Measurements from ENCODE around the gene AKT2. TPM values are rescaled to one million over a fixed set of nuclear protein-coding genes. Genes with fewer than 3 reads are reported as not detected.

AKT2 gene
- total and polyA plus RNA-seq, 9 donors, result 78.4 to 160 (median 112) TPM

GRCh38 chr19:40280608-40281221 lies 4.4 kb downstream of the AKT2 start:
- H3K36me3 ChIP-seq, result no peaks in the 10 kb centered on the region
- H3K27me3 ChIP-seq, result no peaks in the 10 kb centered on the region
- no peaks in the 10 kb centered on the region for H3K9me3 ChIP-seq
- intact Hi-C loops (cut with DNase I), result no loop called here
- no peak for TF ChIP-seq EP300 (IDR thresholded peaks at IDR 0.05)
- no peak for TF ChIP-seq POLR2A (IDR thresholded peaks at IDR 0.05)
- TF ChIP-seq CTCF (IDR thresholded peaks at IDR 0.05), result no peak
- H3K27ac ChIP-seq, result peak overlapping the region in 1 of 2 donors; percentile 73
- WGBS, 3 donors, result 49 to 62% (median 50%) methylated on average over 10 of the region's 10 CpGs
- no peak overlapping the region for H3K4me3 ChIP-seq
- H3K4me1 ChIP-seq (ENCODE audit: insufficient read depth), result peaks cover 61% of the 10 kb centered on the region
- DNase-seq, result no peak

- Histone ChIP-seq H3K27me3 (no peaks in the 10 kb centered on the region), H3K4me1 (ENCODE audit: insufficient read depth) (peaks cover 63% of the 10 kb centered on the region), H3K9me3 (no peaks in the 10 kb centered on the region), H3K4me3 (no peak overlapping the region), H3K27ac (peak overlapping the region; percentile 23 to 73), H3K36me3 (no peaks in the 10 kb centered on the region)
- intact Hi-C loops (cut with DNase I), result no loop called here
- TF ChIP-seq POLR2A (IDR thresholded peaks at IDR 0.05), result no peak
- TF ChIP-seq EP300 (IDR thresholded peaks at IDR 0.05), result no peak
- no peak for TF ChIP-seq CTCF (IDR thresholded peaks at IDR 0.05)
- 63 to 73% (median 66%) methylated on average over 17 of the region's 17 CpGs for WGBS, 3 donors
- DNase-seq, result no peak
Measured at GRCh38 chr19:40279761-40280607, 5.2 kb downstream of the AKT2 start.

GRCh38 chr19:40279120-40279551 lies 6.0 kb downstream of the AKT2 start:
- WGBS, 3 donors, result 11 to 30% (median 12%) methylated on average over 15 of the region's 15 CpGs
- Histone ChIP-seq H3K4me1 (ENCODE audit: insufficient read depth) (peaks cover 69% of the 10 kb centered on the region), H3K9me3 (no peaks in the 10 kb centered on the region), H3K27me3 (no peaks in the 10 kb centered on the region), H3K4me3 (peak overlapping the region; percentile 36), H3K36me3 (no peaks in the 10 kb centered on the region), H3K27ac (peak overlapping the region; percentile 23 to 73)
- DNase-seq, result peak; percentile 81 to 89 (median 82)
- no peak for TF ChIP-seq POLR2A (IDR thresholded peaks at IDR 0.05)
- TF ChIP-seq EP300 (IDR thresholded peaks at IDR 0.05), result no peak
- TF ChIP-seq CTCF (IDR thresholded peaks at IDR 0.05), result no peak
- intact Hi-C loops (cut with DNase I), result no loop called here

GRCh38 chr19:40278361-40279035 lies 6.6 kb downstream of the AKT2 start:
- Histone ChIP-seq H3K4me3 (peak overlapping the region; percentile 36), H3K9me3 (no peaks in the 10 kb centered on the region), H3K27ac (peak overlapping the region; percentile 11 to 73), H3K36me3 (no peaks in the 10 kb centered on the region), H3K4me1 (ENCODE audit: insufficient read depth) (peaks cover 69% of the 10 kb centered on the region), H3K27me3 (no peaks in the 10 kb centered on the region)
- WGBS, 3 donors, result 48 to 55% (median 49%) methylated on average over 16 of the region's 16 CpGs
- TF ChIP-seq CTCF (IDR thresholded peaks at IDR 0.05), result no peak
- no peak for TF ChIP-seq EP300 (IDR thresholded peaks at IDR 0.05)
- TF ChIP-seq POLR2A (IDR thresholded peaks at IDR 0.05), result no peak
- DNase-seq, result peak in 1 of 5 donors; percentile 14
- intact Hi-C loops (cut with DNase I), result no loop called here

Data from ovary (tissue), 9 donors.